IMR-90 (cell line): ENCODE results near the gene KLF13.

Experiments
- CHD1 ChIP-seq: IDR thresholded peaks from 2 replicates; pipeline ENCODE4 v1.6.1; 2012; ENCODE audit warnings: low read depth, low read length, improper control_type of control experiment
- CTCF ChIP-seq: conservative IDR thresholded peaks from 2 replicates; pipeline ENCODE4 v1.5.1; 2012; ENCODE audit warnings: mild to moderate bottlenecking, low read depth, low read length, improper control_type of control experiment
- RAD21 ChIP-seq: IDR thresholded peaks from 2 replicates; pipeline ENCODE4 v1.6.1; 2012; ENCODE audit warnings: low read length, improper control_type of control experiment

DNA sequence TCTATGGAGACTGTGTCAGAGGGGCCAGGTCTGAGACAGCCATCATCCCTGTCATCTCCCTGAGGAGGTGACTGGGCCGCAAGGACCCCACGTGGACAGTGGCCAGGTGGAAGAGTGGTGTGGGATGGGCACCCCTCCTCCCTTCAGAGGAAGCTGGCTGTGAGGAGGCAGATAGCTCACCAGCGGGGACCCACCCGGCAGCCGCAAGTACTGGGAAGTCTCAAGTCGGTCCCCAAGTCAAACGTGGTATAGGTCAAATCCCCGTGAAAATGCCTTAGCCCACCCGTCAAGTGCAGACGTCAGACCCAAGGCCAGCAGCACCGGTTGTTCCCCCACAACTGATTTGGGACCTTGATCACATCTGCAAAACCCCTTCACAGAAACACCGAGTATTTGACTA is 12.3 kb upstream of the KLF13 start:
- no peak for TF ChIP-seq RAD21
- TF ChIP-seq CHD1 = no peak
- no peak for TF ChIP-seq CTCF
